Epithelial cell of proximal tubule (primary cell): ENCODE data around the gene XRCC4. TPM values are rescaled to one million over a fixed set of nuclear protein-coding genes. Genes with fewer than 3 reads are reported as not detected.

Experiments
- DNase-seq: peaks from one replicate; pipeline ENCODE4 v3.0.0-alpha.2; 2011; ENCODE audit warnings: low read depth
- H3K4me3 ChIP-seq: 2 replicates; pipeline ENCODE4 v1.5.1; 2011; ENCODE audit warnings: low read depth, mild to moderate bottlenecking, low read length
- CTCF ChIP-seq: conservative IDR thresholded peaks from 2 replicates; pipeline ENCODE4 v1.5.1; 2012; ENCODE audit warnings: low read depth, mild to moderate bottlenecking, low read length
- total RNA-seq: library from RNA; depleted of rRNA; stranded (reverse); fragments of >200 nt; gene quantifications from 2 replicates; pipeline ENCODE4 v1.2.3, GENCODE V29; 2015

Gene XRCC4
- total RNA-seq, 1 donor from 2014 or later, result 16.4 TPM

GRCh38 chr5:83377131-83377865 lies 300.0 kb downstream of the XRCC4 start:
- TF ChIP-seq CTCF, result no peak
- no peak overlapping the region for H3K4me3 ChIP-seq
- no peak for DNase-seq

- DNase-seq, result no peak
- no peak overlapping the region for H3K4me3 ChIP-seq
- no peak for TF ChIP-seq CTCF
Observed at GRCh38 chr5:83378624-83379289, 301.4 kb downstream of the XRCC4 start.

DNA sequence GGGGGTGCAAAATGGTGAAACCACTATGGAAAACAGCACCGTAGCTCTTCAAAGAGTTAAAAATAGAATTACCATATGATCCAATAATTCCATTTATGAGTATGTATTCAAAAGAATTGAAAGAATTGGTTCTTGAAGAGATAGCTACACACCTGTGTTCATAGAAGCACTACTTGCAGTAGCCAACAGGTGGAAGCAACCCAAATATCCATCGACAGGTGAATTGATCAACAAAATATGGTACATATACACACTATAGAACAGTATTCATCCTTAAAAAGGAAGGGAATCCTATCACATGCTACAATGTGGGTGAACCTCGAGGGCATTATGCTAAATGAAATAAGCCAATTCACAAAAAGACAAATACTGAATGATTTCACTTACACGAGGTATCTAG lies 308.5 kb downstream of the XRCC4 start:
- no peak for TF ChIP-seq CTCF
- DNase-seq, result no peak
- no peak overlapping the region for H3K4me3 ChIP-seq

DNA sequence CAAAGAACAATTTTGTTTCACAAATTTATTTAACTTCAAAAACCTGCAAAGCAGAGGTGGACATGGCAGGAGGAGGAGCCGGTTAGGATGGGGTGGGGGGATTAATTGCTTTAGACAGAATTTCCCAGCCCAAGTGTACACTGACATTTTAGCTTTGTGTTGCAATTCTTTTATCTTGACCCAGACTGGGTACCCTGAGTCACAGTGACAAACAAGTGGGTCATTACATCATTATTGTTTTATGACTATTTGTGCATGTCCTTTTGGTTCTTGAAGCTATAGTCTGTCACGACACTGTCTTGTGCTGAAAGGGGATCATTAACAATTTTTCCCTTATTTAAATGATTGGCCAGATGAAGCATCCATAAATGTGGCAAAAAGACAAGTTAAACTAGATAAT lies 309.7 kb downstream of the XRCC4 start:
- H3K4me3 ChIP-seq, result no peak overlapping the region
- no peak for DNase-seq
- TF ChIP-seq CTCF, result no peak

GRCh38 chr5:83388608-83389007 lies 311.3 kb downstream of the XRCC4 start:
- TF ChIP-seq CTCF, result no peak

DNA sequence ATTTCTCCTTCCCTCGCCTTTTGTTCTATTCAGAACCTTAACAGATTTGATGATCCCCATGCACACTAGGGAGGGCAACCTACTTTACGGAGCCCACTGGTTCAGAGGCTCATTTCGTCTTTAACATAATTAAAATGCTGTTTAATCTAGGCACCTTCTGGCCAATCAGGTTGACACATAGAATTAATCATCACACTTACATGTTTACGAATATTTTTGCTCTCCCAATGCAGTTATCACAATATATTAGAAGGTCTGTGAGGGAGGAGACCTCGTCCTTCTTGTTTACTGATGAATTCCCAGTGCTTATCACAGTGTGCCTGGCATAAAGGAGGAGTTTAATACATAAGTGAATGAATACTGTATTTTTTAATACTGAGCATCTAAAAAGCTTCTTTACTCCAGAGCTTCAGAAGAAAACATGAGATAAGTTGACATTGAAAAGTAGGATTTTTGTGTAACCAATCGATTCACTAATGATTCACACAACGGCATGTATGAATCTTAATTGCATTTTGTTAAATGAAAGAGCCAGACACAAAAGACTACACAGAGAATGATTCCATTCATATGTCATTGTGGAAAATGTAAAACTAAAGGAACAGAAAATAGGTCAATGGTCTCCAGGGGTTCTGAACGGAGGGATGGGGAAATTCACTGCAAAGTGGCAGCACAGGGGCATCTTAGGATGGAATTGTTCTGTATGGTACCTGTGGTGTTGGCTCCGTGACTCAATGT lies 315.6 kb downstream of the XRCC4 start:
- no peak for TF ChIP-seq CTCF

More at GRCh38 chr5:83388608-83389007, 311.3 kb downstream of the XRCC4 start:
- DNase-seq, result no peak
- H3K4me3 ChIP-seq, result no peak overlapping the region

More for the DNA sequence above, 315.6 kb downstream of the XRCC4 start:
- no peak overlapping the region for H3K4me3 ChIP-seq
- DNase-seq, result no peak
